ENCODE results near the gene GBX1.

DNA sequence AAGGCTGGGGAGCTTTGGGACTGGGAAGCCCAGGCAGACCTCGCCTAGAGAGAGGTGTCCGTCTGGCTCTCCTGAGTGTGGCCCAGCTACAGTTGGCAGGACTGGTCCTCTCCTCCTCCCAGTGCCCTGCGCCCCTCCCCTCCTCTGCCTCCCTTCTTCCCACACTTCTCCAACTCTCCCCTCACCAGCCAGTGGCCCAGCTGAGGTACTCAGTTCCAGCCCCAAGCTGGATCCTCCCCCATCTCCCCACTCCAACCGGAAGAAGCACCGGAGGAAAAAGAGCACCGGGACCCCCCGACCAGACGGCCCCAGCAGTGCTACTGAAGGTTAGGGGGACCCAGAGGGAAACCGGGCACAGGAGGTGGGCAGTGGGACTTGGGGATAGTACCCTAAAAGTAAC is 27.7 kb downstream of the GBX1 start:
- TF ChIP-seq, protein P1, sequence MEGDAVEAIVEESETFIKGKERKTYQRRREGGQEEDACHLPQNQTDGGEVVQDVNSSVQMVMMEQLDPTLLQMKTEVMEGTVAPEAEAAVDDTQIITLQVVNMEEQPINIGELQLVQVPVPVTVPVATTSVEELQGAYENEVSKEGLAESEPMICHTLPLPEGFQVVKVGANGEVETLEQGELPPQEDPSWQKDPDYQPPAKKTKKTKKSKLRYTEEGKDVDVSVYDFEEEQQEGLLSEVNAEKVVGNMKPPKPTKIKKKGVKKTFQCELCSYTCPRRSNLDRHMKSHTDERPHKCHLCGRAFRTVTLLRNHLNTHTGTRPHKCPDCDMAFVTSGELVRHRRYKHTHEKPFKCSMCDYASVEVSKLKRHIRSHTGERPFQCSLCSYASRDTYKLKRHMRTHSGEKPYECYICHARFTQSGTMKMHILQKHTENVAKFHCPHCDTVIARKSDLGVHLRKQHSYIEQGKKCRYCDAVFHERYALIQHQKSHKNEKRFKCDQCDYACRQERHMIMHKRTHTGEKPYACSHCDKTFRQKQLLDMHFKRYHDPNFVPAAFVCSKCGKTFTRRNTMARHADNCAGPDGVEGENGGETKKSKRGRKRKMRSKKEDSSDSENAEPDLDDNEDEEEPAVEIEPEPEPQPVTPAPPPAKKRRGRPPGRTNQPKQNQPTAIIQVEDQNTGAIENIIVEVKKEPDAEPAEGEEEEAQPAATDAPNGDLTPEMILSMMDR (IDR thresholded peaks at IDR 0.05) = no peak
- TF ChIP-seq NFE2L2 (conservative IDR thresholded peaks at IDR 0.05; ENCODE audit: low read length) = no peak
- TF ChIP-seq CEBPB (IDR thresholded peaks at IDR 0.05) = no peak
- TF ChIP-seq POLR2A (IDR thresholded peaks at IDR 0.05; ENCODE audit: low read length) = no peak
- TF ChIP-seq, protein P2, sequence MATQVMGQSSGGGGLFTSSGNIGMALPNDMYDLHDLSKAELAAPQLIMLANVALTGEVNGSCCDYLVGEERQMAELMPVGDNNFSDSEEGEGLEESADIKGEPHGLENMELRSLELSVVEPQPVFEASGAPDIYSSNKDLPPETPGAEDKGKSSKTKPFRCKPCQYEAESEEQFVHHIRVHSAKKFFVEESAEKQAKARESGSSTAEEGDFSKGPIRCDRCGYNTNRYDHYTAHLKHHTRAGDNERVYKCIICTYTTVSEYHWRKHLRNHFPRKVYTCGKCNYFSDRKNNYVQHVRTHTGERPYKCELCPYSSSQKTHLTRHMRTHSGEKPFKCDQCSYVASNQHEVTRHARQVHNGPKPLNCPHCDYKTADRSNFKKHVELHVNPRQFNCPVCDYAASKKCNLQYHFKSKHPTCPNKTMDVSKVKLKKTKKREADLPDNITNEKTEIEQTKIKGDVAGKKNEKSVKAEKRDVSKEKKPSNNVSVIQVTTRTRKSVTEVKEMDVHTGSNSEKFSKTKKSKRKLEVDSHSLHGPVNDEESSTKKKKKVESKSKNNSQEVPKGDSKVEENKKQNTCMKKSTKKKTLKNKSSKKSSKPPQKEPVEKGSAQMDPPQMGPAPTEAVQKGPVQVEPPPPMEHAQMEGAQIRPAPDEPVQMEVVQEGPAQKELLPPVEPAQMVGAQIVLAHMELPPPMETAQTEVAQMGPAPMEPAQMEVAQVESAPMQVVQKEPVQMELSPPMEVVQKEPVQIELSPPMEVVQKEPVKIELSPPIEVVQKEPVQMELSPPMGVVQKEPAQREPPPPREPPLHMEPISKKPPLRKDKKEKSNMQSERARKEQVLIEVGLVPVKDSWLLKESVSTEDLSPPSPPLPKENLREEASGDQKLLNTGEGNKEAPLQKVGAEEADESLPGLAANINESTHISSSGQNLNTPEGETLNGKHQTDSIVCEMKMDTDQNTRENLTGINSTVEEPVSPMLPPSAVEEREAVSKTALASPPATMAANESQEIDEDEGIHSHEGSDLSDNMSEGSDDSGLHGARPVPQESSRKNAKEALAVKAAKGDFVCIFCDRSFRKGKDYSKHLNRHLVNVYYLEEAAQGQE (IDR thresholded peaks at IDR 0.05) = no peak
